CD4-positive, alpha-beta T cell (primary cell): ENCODE results near the gene TSPAN31. TPM values are rescaled to one million over a fixed set of nuclear protein-coding genes. Genes with fewer than 3 reads are reported as not detected.
"Not testable (repeated sequence)": the region's sequence is repeated elsewhere in the genome, so short reads cannot be mapped to it uniquely, and the experiment has no call there.

Experiments
- ATAC-seq: fragments of 200-7000 bp; cut with Tn5 transposase; one replicate; pipeline ENCODE4 v1.10.0; 2022; ENCODE audit warnings: mild to moderate bottlenecking; ENCODE audit not compliant: poor library complexity
- CTCF ChIA-PET: fragments of 350-600 bp; sonication (Branson Sonifier 250); formaldehyde crosslinking; loops from one replicate; lab custom pipeline; 2021; ENCODE audit warnings: antibody characterized with exemption, inconsistent platforms; lab: Charles Lee
- POLR2A ChIA-PET: fragments of 350-600 bp; sonication (Branson Sonifier 250); formaldehyde crosslinking; loops from one replicate; lab custom pipeline; 2021; ENCODE audit warnings: antibody characterized with exemption, inconsistent platforms; lab: Charles Lee
- DNase-seq, 14 experiments: peaks; one replicate each; pipeline ENCODE4 v3.0.0-alpha.2; 2013 to 2020; ENCODE audit warnings: mixed read lengths in 2 of 14
- H3K27ac ChIP-seq, 2 donors: one replicate each; pipeline versions ENCODE4 v1.5.1 to v1.7.0; 2013; ENCODE audit warnings: low read length in 2 of 2, low read depth in 1 of 2, mild to moderate bottlenecking in 1 of 2
- H3K27me3 ChIP-seq, 2 experiments: 1 replicate in 1 of 2; 2 replicates in 1 of 2; pipeline versions ENCODE4 v1.6.1 to v1.7.0; 2013; ENCODE audit warnings: low read length in 2 of 2, control low read depth in 1 of 2, mild to moderate bottlenecking in 1 of 2, moderate library complexity in 1 of 2; ENCODE audit not compliant: insufficient read depth in 2 of 2, control insufficient read depth in 1 of 2
- H3K36me3 ChIP-seq: one replicate; pipeline ENCODE4 v1.6.1; 2013; ENCODE audit warnings: low read length, control low read depth; ENCODE audit not compliant: insufficient read depth
- H3K4me1 ChIP-seq: one replicate; pipeline ENCODE4 v1.6.1; 2013; ENCODE audit warnings: low read length, control low read depth; ENCODE audit not compliant: insufficient read depth
- H3K4me3 ChIP-seq: one replicate; pipeline ENCODE4 v1.5.1; 2013; ENCODE audit warnings: mild to moderate bottlenecking, low read length, moderate library complexity
- H3K9me3 ChIP-seq, 2 experiments: 1 replicate in 1 of 2; 2 replicates in 1 of 2; pipeline versions ENCODE4 v1.6.1 to v1.7.0; 2013; ENCODE audit warnings: low read length in 2 of 2, mild to moderate bottlenecking in 2 of 2, control low read depth in 1 of 2, moderate library complexity in 1 of 2; ENCODE audit not compliant: control insufficient read depth in 1 of 2, insufficient read depth in 1 of 2
- H3K27ac Mint-ChIP-seq: one replicate; pipeline ENCODE4 v1.8.0; 2020; ENCODE audit warnings: mixed read lengths
- H3K27me3 Mint-ChIP-seq: one replicate; pipeline ENCODE4 v1.8.0; 2021; ENCODE audit warnings: mixed read lengths
- H3K36me3 Mint-ChIP-seq: one replicate; pipeline ENCODE4 v1.8.0; 2021; ENCODE audit warnings: low read depth, mixed read lengths
- H3K4me1 Mint-ChIP-seq: one replicate; pipeline ENCODE4 v1.8.0; 2021; ENCODE audit warnings: low read depth, mixed read lengths
- H3K4me3 Mint-ChIP-seq: one replicate; pipeline ENCODE4 v1.8.0; 2020; ENCODE audit warnings: mild to moderate bottlenecking, mixed read lengths
- H3K9me3 Mint-ChIP-seq: one replicate; pipeline ENCODE4 v1.8.0; 2020; ENCODE audit warnings: mixed read lengths
- CTCF ChIP-seq: fragments of 200-600 bp; IDR thresholded peaks from one replicate; pipeline ENCODE4 v1.8.0; 2022; ENCODE audit warnings: antibody characterized with exemption, mild to moderate bottlenecking
- intact Hi-C, 2 experiments: fragments of 100-400 bp; cut with DNase I in 1 of 2; cut with micrococcal nuclease in 1 of 2; formaldehyde crosslinking; loops; one replicate each; pipeline versions ENCODE4 v1.15.1 to v1.9.0; 2023 to 2025; cut with DNase I, micrococcal nuclease
- total RNA-seq, 174 experiments: library from RNA in 2 of 174; stranded (reverse) in 2 of 174; gene quantifications; one replicate each; pipeline ENCODE4 v1.2.3 and lab custom pipeline; 2021 to 2026

Gene TSPAN31
- total RNA-seq, 2 experiments from 2014 or later, result 10.3 to 10.7 TPM

GRCh38 chr12:57708296-57708695, 36.5 kb upstream of the TSPAN31 start:
- no peak for ATAC-seq
- ChIA-PET POLR2A (interaction anchor here (0.6 to 1.5 kb wide), 2 partner anchors 15 to 482 kb away, joined by 4 to 5 read pairs; partner anchors contain the start of gene OS9), CTCF (interaction anchor here (0.9 to 1.6 kb wide), 2 partner anchors 15 to 34 kb away, joined by 3 read pairs; no protein-coding TSS in a partner anchor)
- intact Hi-C loops, result no loop called here
- H3K4me1 Mint-ChIP-seq, result peaks cover 5% of the 10 kb centered on the region
- no peaks in the 10 kb centered on the region for H3K4me1 ChIP-seq
- H3K36me3 Mint-ChIP-seq, result peaks cover 87% of the 10 kb centered on the region
- no peak overlapping the region for H3K27ac Mint-ChIP-seq
- H3K36me3 ChIP-seq, result peaks cover 43% of the 10 kb centered on the region
- H3K27me3 ChIP-seq, result no peaks in the 10 kb centered on the region
- no peak for TF ChIP-seq CTCF
- H3K9me3 ChIP-seq, result peaks cover 5 to 11% of the 10 kb centered on the region in 2 experiments
- H3K27ac ChIP-seq, result no peak overlapping the region
- DNase-seq, result no peak
- no peaks in the 10 kb centered on the region for H3K27me3 Mint-ChIP-seq
- no peak overlapping the region for H3K4me3 Mint-ChIP-seq
- peaks cover 4% of the 10 kb centered on the region for H3K9me3 Mint-ChIP-seq
- no peak overlapping the region for H3K4me3 ChIP-seq

- no peak for ATAC-seq
- Mint-ChIP-seq H3K9me3 (no peaks in the 10 kb centered on the region), H3K4me3 (no peak overlapping the region), H3K4me1 (peaks cover 5% of the 10 kb centered on the region), H3K27ac (no peak overlapping the region), H3K27me3 (no peaks in the 10 kb centered on the region), H3K36me3 (peaks cover 73% of the 10 kb centered on the region)
- H3K27me3 ChIP-seq, result no peaks in the 10 kb centered on the region
- no peak overlapping the region for H3K27ac ChIP-seq
- H3K4me3 ChIP-seq, result no peak overlapping the region
- intact Hi-C loops, result no loop called here
- CTCF ChIA-PET, result no interaction called here
- TF ChIP-seq CTCF, result no peak
- H3K9me3 ChIP-seq, result no peaks in the 10 kb centered on the region
- DNase-seq, result no peak
- POLR2A ChIA-PET, result no interaction called here
- H3K4me1 ChIP-seq, result no peaks in the 10 kb centered on the region
- H3K36me3 ChIP-seq, result peaks cover 55% of the 10 kb centered on the region
Measured at GRCh38 chr12:57712701-57713100, 32.1 kb upstream of the TSPAN31 start.

- ATAC-seq (no peak), DNase-seq (no peak)
- Histone ChIP-seq H3K27me3 (no peaks in the 10 kb centered on the region), H3K4me3 (no peak overlapping the region), H3K4me1 (no peaks in the 10 kb centered on the region), H3K9me3 (no peaks in the 10 kb centered on the region), H3K36me3 (peaks cover 60% of the 10 kb centered on the region), H3K27ac (no peak overlapping the region)
- no peak for TF ChIP-seq CTCF
- H3K4me3 Mint-ChIP-seq, result no peak overlapping the region
- ChIA-PET CTCF (no interaction called here), POLR2A (interaction anchor here (0.6 kb wide), 1 partner anchor 1143 kb away, joined by 3 read pairs; no protein-coding TSS in a partner anchor)
- H3K9me3 Mint-ChIP-seq, result no peaks in the 10 kb centered on the region
- H3K4me1 Mint-ChIP-seq, result peaks cover 5% of the 10 kb centered on the region
- H3K27me3 Mint-ChIP-seq, result no peaks in the 10 kb centered on the region
- peaks cover 77% of the 10 kb centered on the region for H3K36me3 Mint-ChIP-seq
- H3K27ac Mint-ChIP-seq, result no peak overlapping the region
- intact Hi-C loops, result no loop called here
Measured at GRCh38 chr12:57713209-57713608, 31.6 kb upstream of the TSPAN31 start.

- intact Hi-C loops, H3K27ac Mint-ChIP-seq: not testable (repeated sequence)
Measured at GRCh38 chr12:57715036-57715748, 29.6 kb upstream of the TSPAN31 start.

More at GRCh38 chr12:57715036-57715748, 29.6 kb upstream of the TSPAN31 start:
- H3K27me3 ChIP-seq, CTCF ChIA-PET, ATAC-seq, H3K27ac ChIP-seq, POLR2A ChIA-PET, H3K4me3 Mint-ChIP-seq, H3K9me3 Mint-ChIP-seq, H3K4me1 Mint-ChIP-seq, H3K4me1 ChIP-seq, H3K27me3 Mint-ChIP-seq, H3K9me3 ChIP-seq, DNase-seq, H3K4me3 ChIP-seq: not testable (repeated sequence)
- H3K36me3 ChIP-seq, result peaks cover 73% of the 10 kb centered on the region
- H3K36me3 Mint-ChIP-seq, result peaks cover 77% of the 10 kb centered on the region
